HepG2 (cell line): Measurements from ENCODE around the gene PFN1. TPM values are rescaled to one million over a fixed set of nuclear protein-coding genes. Genes with fewer than 3 reads are reported as not detected.

Experiments used
- ATAC-seq: fragments of 200-7000 bp; cut with Tn5 transposase; 3 replicates; pipeline ENCODE4 v1.9.1; 2020; ENCODE audit warnings: mild to moderate bottlenecking, moderate library complexity
- BruUV-seq: library from RNA; stranded (reverse); fragments of 400-500 nt; replicated peaks from 2 replicates; lab custom pipeline; 2021; lab: Mats Ljungman, UMichigan
- CTCF ChIA-PET: fragments of 300-600 bp; formaldehyde crosslinking; extraction: SDS; loops from one replicate; lab custom pipeline; 2021; ENCODE audit warnings: low total read pairs, inconsistent platforms, low intra/inter-chr PET ratio; lab: Yijun Ruan, JAX
- POLR2A ChIA-PET: fragments of 350-600 bp; sonication (Branson Sonifier 250); formaldehyde crosslinking; loops from one replicate; lab custom pipeline; 2020; ENCODE audit warnings: antibody characterized with exemption, inconsistent platforms; lab: Yijun Ruan, JAX
- DNase-seq: peaks from one replicate; pipeline ENCODE4 v3.0.0-alpha.2; 2015; ENCODE audit warnings: low spot score
- FAIRE-seq: peaks from 3 replicates; lab custom pipeline; 2011; peaks lifted over from hg19 to GRCh38; lab: Jason Lieb, UNC
- H2AFZ ChIP-seq: one replicate; pipeline ENCODE4 v1.6.1; 2011; ENCODE audit warnings: low read length, inconsistent platforms
- H3K27ac ChIP-seq: fragments of 300-600 bp; 3 replicates; pipeline ENCODE4 v1.8.0; 2011; ENCODE audit warnings: mixed run types, mild to moderate bottlenecking, mixed read lengths, low read length, inconsistent platforms; ENCODE audit not compliant: insufficient read depth; ENCODE audit errors: extremely low read length
- H3K27me3 ChIP-seq, 2 experiments: fragments of 200-600 bp in 1 of 2; 2 replicates in 1 of 2; 3 replicates in 1 of 2; pipeline versions ENCODE4 v1.6.0 to v1.8.0; 2011; ENCODE audit warnings: low read length in 2 of 2, mild to moderate bottlenecking in 2 of 2, moderate library complexity in 2 of 2, inconsistent platforms in 1 of 2; ENCODE audit not compliant: insufficient read depth in 2 of 2, control insufficient read depth in 1 of 2
- H3K36me3 ChIP-seq, 2 experiments: fragments of 200-600 bp in 1 of 2; replicated peaks in 1 of 2; 2 replicates in 1 of 2; 3 replicates in 1 of 2; pipeline versions ENCODE4 v1.5.1 to v1.8.0; 2011; ENCODE audit warnings: low read length in 2 of 2, inconsistent platforms in 1 of 2; ENCODE audit not compliant: insufficient read depth in 2 of 2, control insufficient read depth in 1 of 2
- H3K4me1 ChIP-seq: 2 replicates; pipeline ENCODE4 v1.5.1; 2012; ENCODE audit warnings: low read length, inconsistent platforms; ENCODE audit not compliant: insufficient read depth
- H3K4me2 ChIP-seq: 2 replicates; pipeline ENCODE4 v1.6.0; 2011; ENCODE audit warnings: low read depth, low read length, inconsistent platforms
- H3K4me3 ChIP-seq, 3 experiments: fragments of 200-600 bp in 1 of 3; sonication (generic), shearing (Covaris generic) in 1 of 3; replicated peaks in 1 of 3; 2 replicates each; pipeline ENCODE4 v1.5.1; 2011 to 2016; ENCODE audit warnings: low read length in 3 of 3, inconsistent platforms in 2 of 3, low read depth in 2 of 3, mild to moderate bottlenecking in 2 of 3, control low read depth in 1 of 3, mixed read lengths in 1 of 3; ENCODE audit not compliant: insufficient read depth in 1 of 3
- H3K79me2 ChIP-seq: one replicate; pipeline ENCODE4 v1.6.1; 2011; ENCODE audit warnings: low read length, inconsistent platforms; ENCODE audit not compliant: insufficient read depth
- H3K9ac ChIP-seq: 2 replicates; pipeline ENCODE4 v1.6.0; 2011; ENCODE audit warnings: mild to moderate bottlenecking, low read depth, low read length, inconsistent platforms; ENCODE audit not compliant: insufficient read depth
- H3K9me3 ChIP-seq: 2 replicates; pipeline ENCODE4 v1.5.1; 2012; ENCODE audit warnings: mild to moderate bottlenecking, low read length
- H4K20me1 ChIP-seq: 2 replicates; pipeline ENCODE4 v1.6.0; 2011; ENCODE audit warnings: inconsistent platforms, mild to moderate bottlenecking, low read length, moderate library complexity; ENCODE audit not compliant: insufficient read depth
- ARID4A ChIP-seq: sonication (generic); formaldehyde crosslinking; IDR thresholded peaks from 2 replicates; pipeline ENCODE4 v1.5.0; 2020; ENCODE audit warnings: mild to moderate bottlenecking, missing genetic modification reagents, borderline replicate concordance
- CBFB ChIP-seq: sonication (generic); formaldehyde crosslinking; IDR thresholded peaks from 2 replicates; pipeline ENCODE4 v1.4.0; 2020; ENCODE audit warnings: missing genetic modification reagents
- CENPX ChIP-seq: sonication (generic); formaldehyde crosslinking; IDR thresholded peaks from 2 replicates; pipeline ENCODE4 v1.9.0; 2021; ENCODE audit warnings: mild to moderate bottlenecking, missing genetic modification reagents, moderate library complexity
- KDM3A ChIP-seq: IDR thresholded peaks from 2 replicates; pipeline ENCODE4 v1.6.1; 2018; ENCODE audit warnings: low read depth, missing compliant biosample characterization
- KMT2B ChIP-seq: IDR thresholded peaks from 2 replicates; pipeline ENCODE4 v1.6.1; 2016; ENCODE audit warnings: missing genetic modification reagents, missing compliant biosample characterization
- NCOA2 ChIP-seq: sonication (generic); formaldehyde crosslinking; IDR thresholded peaks from 2 replicates; pipeline ENCODE4 v1.8.0; 2022; ENCODE audit warnings: inconsistent platforms
- NFIC ChIP-seq: IDR thresholded peaks from 2 replicates; pipeline ENCODE4 v1.6.1; 2012; ENCODE audit warnings: mild to moderate bottlenecking, low read length, inconsistent platforms
- POLR2AphosphoS2 ChIP-seq: IDR thresholded peaks from 2 replicates; pipeline ENCODE4 v1.6.1; 2011; ENCODE audit warnings: low read depth, low read length, improper control_type of control experiment
- RBAK ChIP-seq: sonication (generic); formaldehyde crosslinking; IDR thresholded peaks from 2 replicates; pipeline ENCODE4 v1.5.1; 2020; ENCODE audit warnings: mild to moderate bottlenecking, missing genetic modification reagents
- SKI ChIP-seq: fragments of 450-650 bp; IDR thresholded peaks from one replicate; pipeline ENCODE4 v1.6.1; 2018; ENCODE audit warnings: mild to moderate bottlenecking; ENCODE audit not compliant: partially characterized antibody
- SRSF1 ChIP-seq: fragments of 200-400 bp; formaldehyde crosslinking; optimal IDR thresholded peaks from 2 replicates; pipeline ENCODE3; 2017; ENCODE audit warnings: mild to moderate bottlenecking, low read depth, low read length, moderate library complexity
- TBX2 ChIP-seq: sonication (generic); formaldehyde crosslinking; IDR thresholded peaks from 2 replicates; pipeline ENCODE4 v1.5.0; 2020; ENCODE audit warnings: missing genetic modification reagents, mild to moderate bottlenecking, borderline replicate concordance
- TFDP2 ChIP-seq: sonication (generic); formaldehyde crosslinking; IDR thresholded peaks from 2 replicates; pipeline ENCODE4 v1.4.0; 2020; ENCODE audit warnings: missing genetic modification reagents
- ZBTB49 ChIP-seq: sonication (generic); formaldehyde crosslinking; IDR thresholded peaks from 2 replicates; pipeline ENCODE4 v1.4.0; 2020; ENCODE audit warnings: missing genetic modification reagents, borderline replicate concordance
- ZMAT3 ChIP-seq: sonication (generic); formaldehyde crosslinking; conservative IDR thresholded peaks from 2 replicates; pipeline ENCODE4 v1.7.0; 2021; ENCODE audit warnings: missing genetic modification reagents
- ZNF331 ChIP-seq: sonication (generic); formaldehyde crosslinking; IDR thresholded peaks from 2 replicates; pipeline ENCODE4 v1.4.0; 2020; ENCODE audit warnings: missing genetic modification reagents
- WGBS: methylation state at CpG from one replicate; pipeline ENCODE4 v1.1.6; 2017; ENCODE audit warnings: low lambda C conversion rate; 5-methylcytosine and 5-hydroxymethylcytosine counted together
- in situ Hi-C: cut with HindIII; loops from 2 replicates; pipeline ENCODE4 v1.10.0; 2017; ENCODE audit warnings: low pct_unique_long_range_greater_than_20kb; ENCODE audit not compliant: extremely low pct_ligation_motif_present
- intact Hi-C: fragments of 100-400 bp; cut with micrococcal nuclease; formaldehyde crosslinking; loops from one replicate; pipeline ENCODE4 v1.10.0; 2022; ENCODE audit not compliant: unreplicated experiment
- polyA plus RNA-seq, 8 experiments: library from polyadenylated mRNA; depleted of rRNA in 3 of 8; stranded (reverse) in 7 of 8; unstranded in 1 of 8; fragments of >200 nt; fragmentation: Illumina TruSeq in 4 of 8; extraction: Trizol in 4 of 8; gene quantifications; 2 replicates each; pipeline versions ENCODE4 v1.2.1 to v1.2.3, GENCODE V29; 2011 to 2016; ENCODE audit warnings: low read depth in 4 of 8, missing spikeins in 1 of 8, mixed read lengths in 1 of 8; ENCODE audit not compliant: insufficient read depth in 1 of 8
- total RNA-seq, 5 experiments: library from RNA; depleted of rRNA; stranded (reverse); fragments of >200 nt; fragmentation: Illumina TruSeq; extraction: Trizol; gene quantifications; 2 replicates each; pipeline ENCODE4 v1.2.3, GENCODE V29; 2016; ENCODE audit warnings: low read depth in 1 of 5

The PFN1 gene
- total and polyA plus RNA-seq, 2 of the 13 experiments (the other 11 are each of a cell fraction or from before 2014, with no cell fraction given) = 494 to 613 TPM

GRCh38 chr17:4898351-4898750 is 50.0 kb downstream of the PFN1 start:
- in situ Hi-C loops = loop anchor here (10.0 kb wide), 1 partner anchor 344 kb away; the partner anchor contains the start of gene MYBBP1A
- BruUV-seq = no TSS peak
- no peak for DNase-seq
- TF ChIP-seq TFDP2 (CRISPR knock-in tag) = no peak
- TF ChIP-seq RBAK (CRISPR knock-in tag) = no peak
- no peak for TF ChIP-seq ARID4A (CRISPR knock-in tag)
- TF ChIP-seq SKI = no peak
- no peak for TF ChIP-seq CENPX
- no peak for TF ChIP-seq CBFB (CRISPR knock-in tag)
- no peak for TF ChIP-seq SRSF1
- no peak for TF ChIP-seq NCOA2 (CRISPR knock-in tag)
- no peak for TF ChIP-seq KMT2B (CRISPR knock-in tag)
- TF ChIP-seq ZMAT3 (CRISPR knock-in tag) = no peak
- no peak for TF ChIP-seq POLR2AphosphoS2
- TF ChIP-seq ZNF331 (CRISPR knock-in tag) = no peak
- no peak for TF ChIP-seq KDM3A (CRISPR knock-in tag)
- no peak for TF ChIP-seq TBX2
- no peak for TF ChIP-seq NFIC
- no peak for TF ChIP-seq ZBTB49 (CRISPR knock-in tag)

More at GRCh38 chr17:4898351-4898750, 50.0 kb downstream of the PFN1 start:
- 90% methylated on average over 8 of the region's 8 CpGs for WGBS
- no peaks in the 10 kb centered on the region for H4K20me1 ChIP-seq
- ChIA-PET POLR2A (no interaction called here), CTCF (no interaction called here)
- no peak overlapping the region for H3K4me2 ChIP-seq
- no peak overlapping the region for H3K27ac ChIP-seq
- H3K9ac ChIP-seq = no peak overlapping the region
- peaks cover 6% of the 10 kb centered on the region for H3K4me1 ChIP-seq
- H3K36me3 ChIP-seq = peaks cover 23 to 41% of the 10 kb centered on the region in 2 experiments; a peak in 4 of 5 replicates
- H3K79me2 ChIP-seq = no peaks in the 10 kb centered on the region
- no peaks in the 10 kb centered on the region for H3K9me3 ChIP-seq
- ATAC-seq (no peak), FAIRE-seq (no peak)
- intact Hi-C loops = no loop called here
- H2AFZ ChIP-seq = no peak overlapping the region
- H3K27me3 ChIP-seq = no peaks in the 10 kb centered on the region
- no peak overlapping the region for H3K4me3 ChIP-seq
